ENCODE measurements around the gene OVOL1.

The OVOL1 gene

GRCh38 chr11:65780770-65781151 lies 6.1 kb upstream of the OVOL1 start, which contains the start of gene AP5B1:
AP5B1 (minus strand) TSS chr11:65780976; CDS start chr11:65780591, 385 bp downstream.
- CTCF ChIA-PET, result interaction anchor here (0.8 to 9.6 kb wide), 15 partner anchors 10 to 109 kb away, joined by 3 to 128 read pairs (median 11); partner anchors contain the start of gene CCDC85B
- Mint-ChIP-seq H3K27ac (peak within 1 kb of the TSS; percentile 85), H3K36me3 (peaks cover 14% of the 10 kb centered on the region), H3K27me3 (peaks cover 43% of the 10 kb centered on the region), H3K4me1 (peaks cover 28% of the 10 kb centered on the region), H3K4me3 (peak within 1 kb of the TSS; percentile 89), H3K9me3 (no peaks in the 10 kb centered on the region)
- peak; percentile 79 for DNase-seq

GRCh38 chr11:65781152-65781961 lies 5.5 kb upstream of the OVOL1 start:
- CTCF ChIA-PET, result interaction anchor here (1.2 to 9.6 kb wide), 9 partner anchors 10 to 109 kb away, joined by 3 to 128 read pairs (median 11); partner anchors contain the start of gene CCDC85B
- Mint-ChIP-seq H3K9me3 (no peaks in the 10 kb centered on the region), H3K4me1 (peaks cover 32% of the 10 kb centered on the region), H3K4me3 (peak overlapping the region; percentile 41), H3K36me3 (peaks cover 14% of the 10 kb centered on the region), H3K27ac (no peak overlapping the region), H3K27me3 (peaks cover 49% of the 10 kb centered on the region)
- no peak for DNase-seq

DNA sequence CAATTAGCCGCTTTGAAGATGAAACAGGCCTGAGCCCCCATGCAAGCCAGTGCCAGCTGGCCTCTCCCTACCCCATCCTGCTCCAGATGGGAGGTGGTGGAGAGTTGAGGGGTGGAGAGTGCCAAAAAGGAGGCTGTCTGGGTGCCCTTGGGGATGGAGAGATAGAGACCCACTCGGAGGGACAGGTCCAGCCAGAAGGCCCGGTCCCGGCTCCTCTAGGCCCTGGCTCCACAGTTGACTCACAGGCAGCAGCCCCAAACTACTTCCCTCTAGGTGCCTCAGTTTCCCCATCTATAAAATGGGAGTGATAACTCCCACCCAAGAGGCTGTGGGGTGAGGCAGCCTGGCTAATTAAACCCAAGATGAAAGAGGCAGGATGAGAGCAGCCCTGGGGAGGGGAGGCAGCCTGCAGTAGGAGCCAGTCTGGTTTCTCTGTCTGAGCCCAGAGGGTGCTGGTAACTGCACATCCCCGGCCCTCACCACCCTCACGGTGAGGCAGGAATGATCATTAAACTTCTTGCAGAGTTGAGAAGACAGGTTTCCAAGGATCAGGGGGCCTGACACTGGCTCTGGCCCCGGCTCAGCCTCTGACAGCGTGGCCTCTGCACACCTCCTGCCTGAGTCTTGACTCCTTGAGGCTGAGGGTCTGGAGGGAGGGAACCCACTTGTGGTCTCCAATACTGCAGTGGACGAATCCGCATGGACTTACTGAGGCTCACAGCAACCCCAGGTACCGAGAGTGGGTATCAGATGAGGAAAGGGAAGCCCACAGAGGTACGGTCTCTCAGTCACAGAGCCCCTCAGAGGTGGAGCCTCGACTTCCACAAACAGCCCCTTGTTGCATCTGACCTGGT lies 4.7 kb upstream of the OVOL1 start:
- Mint-ChIP-seq H3K27me3 (peaks cover 57% of the 10 kb centered on the region), H3K36me3 (peaks cover 9% of the 10 kb centered on the region), H3K9me3 (no peaks in the 10 kb centered on the region), H3K27ac (peak overlapping the region; percentile 42), H3K4me3 (no peak overlapping the region), H3K4me1 (peaks cover 35% of the 10 kb centered on the region)
- DNase-seq, result no peak
- CTCF ChIA-PET, result interaction anchor here (1.4 to 9.6 kb wide), 6 partner anchors 9 to 71 kb away, joined by 4 to 128 read pairs (median 22); partner anchors contain the start of gene KAT5

- Mint-ChIP-seq H3K27ac (no peak overlapping the region), H3K4me3 (no peak overlapping the region), H3K36me3 (peaks cover 9% of the 10 kb centered on the region)
These were observed 4.0 kb upstream of the OVOL1 start for GRCh38 chr11:65782816-65783228.

GRCh38 chr11:65785319-65786007 lies 1.4 kb upstream of the OVOL1 start:
- peaks cover 44% of the 10 kb centered on the region for H3K4me1 Mint-ChIP-seq
- H3K27me3 Mint-ChIP-seq, result peaks cover 90% of the 10 kb centered on the region
- no peaks in the 10 kb centered on the region for H3K9me3 Mint-ChIP-seq
- CTCF ChIA-PET, result interaction anchor here (1.1 to 3.1 kb wide), 2 partner anchors 10 to 32 kb away, joined by 6 to 15 read pairs; no protein-coding TSS in a partner anchor
- no peak overlapping the region for H3K27ac Mint-ChIP-seq
- peak overlapping the region; percentile 27 for H3K4me3 Mint-ChIP-seq
- peak; percentile 39 for DNase-seq
- peaks cover 2% of the 10 kb centered on the region for H3K36me3 Mint-ChIP-seq

More at GRCh38 chr11:65782816-65783228, 4.0 kb upstream of the OVOL1 start:
- DNase-seq, result no peak
- Mint-ChIP-seq H3K9me3 (no peaks in the 10 kb centered on the region), H3K27me3 (peaks cover 63% of the 10 kb centered on the region), H3K4me1 (peaks cover 37% of the 10 kb centered on the region)
- CTCF ChIA-PET, result interaction anchor here (1.0 to 3.1 kb wide), 4 partner anchors 12 to 71 kb away, joined by 3 to 15 read pairs (median 4); partner anchors contain the start of gene KAT5

DNA sequence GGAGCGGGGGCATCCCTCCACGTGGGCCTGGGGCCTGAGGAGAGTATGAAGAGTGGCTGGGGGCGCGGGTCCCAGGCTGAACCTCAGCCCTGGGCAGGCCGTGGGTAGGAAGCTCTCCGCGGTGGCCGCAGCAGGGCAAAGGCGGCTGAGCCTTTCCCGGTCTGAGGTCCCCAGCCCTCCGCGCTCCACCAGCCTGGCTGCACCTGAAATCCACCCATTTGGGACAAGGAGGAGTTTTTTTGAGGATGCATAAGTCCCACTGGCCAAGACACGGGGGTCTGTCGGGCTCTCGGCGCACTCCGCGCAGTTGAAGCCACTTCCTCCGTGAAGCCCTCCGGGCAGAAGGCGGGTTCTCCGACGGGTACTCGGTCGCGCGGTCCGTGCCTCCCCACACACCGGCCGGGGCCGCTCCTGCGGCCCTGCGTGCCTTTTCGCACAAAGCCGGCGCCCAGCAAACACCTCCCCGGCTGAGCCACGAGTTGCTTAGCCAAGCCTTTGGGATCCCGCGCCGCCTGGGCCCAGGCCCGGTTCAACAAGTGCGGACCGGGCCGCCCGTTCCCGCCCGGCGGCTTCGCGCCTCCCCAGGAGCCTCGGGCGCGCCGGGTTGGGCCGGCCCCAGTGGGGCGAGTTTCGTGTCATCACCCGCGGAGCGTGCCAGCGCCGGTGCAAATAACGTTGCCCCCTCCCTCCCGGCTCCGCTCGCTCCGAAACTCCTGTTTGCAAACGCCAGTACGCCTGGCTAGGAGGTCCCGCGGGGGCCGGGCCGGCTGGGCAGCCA lies 666 bp upstream of the OVOL1 start:
- H3K4me3 Mint-ChIP-seq, result peak overlapping the region; percentile 27
- no peaks in the 10 kb centered on the region for H3K9me3 Mint-ChIP-seq
- H3K36me3 Mint-ChIP-seq, result peaks cover 2% of the 10 kb centered on the region
- H3K27ac Mint-ChIP-seq, result no peak overlapping the region
- DNase-seq, result no peak
- H3K4me1 Mint-ChIP-seq, result peaks cover 51% of the 10 kb centered on the region
- CTCF ChIA-PET, result no interaction called here
- H3K27me3 Mint-ChIP-seq, result peaks cover 97% of the 10 kb centered on the region

- Mint-ChIP-seq H3K27ac (no peak overlapping the region), H3K27me3 (peaks cover 100% of the 10 kb centered on the region), H3K36me3 (peaks cover 2% of the 10 kb centered on the region), H3K4me1 (peaks cover 64% of the 10 kb centered on the region), H3K4me3 (peak overlapping the region; percentile 49), H3K9me3 (no peaks in the 10 kb centered on the region)
- CTCF ChIA-PET, result interaction anchor here (0.7 to 6.2 kb wide), 3 partner anchors 7 to 31 kb away, joined by 3 to 63 read pairs (median 3); partner anchors contain the start of gene AP5B1
- DNase-seq, result peak; percentile 31
These were observed 1.1 kb downstream of the OVOL1 start for GRCh38 chr11:65787649-65788622.

- no peaks in the 10 kb centered on the region for H3K9me3 Mint-ChIP-seq
- H3K36me3 Mint-ChIP-seq, result peaks cover 2% of the 10 kb centered on the region
- H3K4me3 Mint-ChIP-seq, result no peak overlapping the region
- no peak for DNase-seq
- no peak overlapping the region for H3K27ac Mint-ChIP-seq
- H3K4me1 Mint-ChIP-seq, result peaks cover 59% of the 10 kb centered on the region
- H3K27me3 Mint-ChIP-seq, result peaks cover 100% of the 10 kb centered on the region
- CTCF ChIA-PET, result interaction anchor here (0.7 to 6.2 kb wide), 4 partner anchors 8 to 30 kb away, joined by 3 to 63 read pairs (median 3); partner anchors contain the start of gene AP5B1
These were observed 2.0 kb downstream of the OVOL1 start for GRCh38 chr11:65788821-65789220.

DNA sequence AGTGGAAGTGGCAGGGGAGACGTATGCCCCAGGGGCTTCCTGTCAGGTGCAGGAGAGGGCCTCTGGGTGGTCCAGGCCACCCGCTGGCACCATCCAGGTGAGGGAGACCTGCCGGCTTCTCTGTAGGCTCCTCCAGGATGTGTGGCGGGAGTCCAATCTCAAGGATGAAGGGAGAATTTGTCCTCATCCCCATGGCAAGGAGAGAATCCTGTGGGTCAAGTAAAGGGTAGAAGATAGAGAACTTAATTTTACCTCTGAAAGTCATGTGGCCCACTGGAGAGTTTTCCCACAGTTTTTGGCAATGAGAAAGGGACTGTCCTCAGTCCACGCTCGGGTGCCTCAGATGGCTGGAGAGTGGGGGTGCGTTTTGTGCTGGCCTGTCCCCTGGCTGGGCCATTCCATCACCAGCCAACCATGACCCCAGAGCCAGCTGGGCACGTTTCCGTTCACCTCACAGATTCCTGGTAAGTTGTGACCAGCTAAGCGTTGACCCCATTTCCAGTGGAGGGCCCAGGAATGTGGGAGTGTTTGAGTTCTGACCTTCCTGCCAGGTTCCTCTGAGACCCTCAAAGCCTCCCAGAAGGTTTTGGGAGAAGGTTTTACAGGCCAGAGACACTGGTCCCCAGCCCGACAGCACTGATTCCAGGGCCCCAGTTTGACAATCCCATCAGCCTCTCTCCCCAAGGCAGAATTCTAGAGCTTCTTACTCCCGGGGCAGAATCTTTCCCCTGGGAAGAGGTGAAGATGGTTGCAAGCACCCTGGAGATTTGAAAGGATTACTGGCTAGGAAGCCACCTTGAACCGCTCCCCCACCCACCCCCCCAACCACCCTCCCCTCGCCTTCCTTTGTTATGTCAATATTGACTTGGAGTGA lies 2.6 kb downstream of the OVOL1 start:
- no peak overlapping the region for H3K27ac Mint-ChIP-seq
- peaks cover 56% of the 10 kb centered on the region for H3K4me1 Mint-ChIP-seq
- H3K27me3 Mint-ChIP-seq, result peaks cover 100% of the 10 kb centered on the region
- CTCF ChIA-PET, result interaction anchor here (0.7 to 6.2 kb wide), 4 partner anchors 9 to 30 kb away, joined by 3 to 63 read pairs (median 3); partner anchors contain the start of gene AP5B1
- no peak for DNase-seq
- no peak overlapping the region for H3K4me3 Mint-ChIP-seq
- H3K9me3 Mint-ChIP-seq, result no peaks in the 10 kb centered on the region
- peaks cover 2% of the 10 kb centered on the region for H3K36me3 Mint-ChIP-seq

DNA sequence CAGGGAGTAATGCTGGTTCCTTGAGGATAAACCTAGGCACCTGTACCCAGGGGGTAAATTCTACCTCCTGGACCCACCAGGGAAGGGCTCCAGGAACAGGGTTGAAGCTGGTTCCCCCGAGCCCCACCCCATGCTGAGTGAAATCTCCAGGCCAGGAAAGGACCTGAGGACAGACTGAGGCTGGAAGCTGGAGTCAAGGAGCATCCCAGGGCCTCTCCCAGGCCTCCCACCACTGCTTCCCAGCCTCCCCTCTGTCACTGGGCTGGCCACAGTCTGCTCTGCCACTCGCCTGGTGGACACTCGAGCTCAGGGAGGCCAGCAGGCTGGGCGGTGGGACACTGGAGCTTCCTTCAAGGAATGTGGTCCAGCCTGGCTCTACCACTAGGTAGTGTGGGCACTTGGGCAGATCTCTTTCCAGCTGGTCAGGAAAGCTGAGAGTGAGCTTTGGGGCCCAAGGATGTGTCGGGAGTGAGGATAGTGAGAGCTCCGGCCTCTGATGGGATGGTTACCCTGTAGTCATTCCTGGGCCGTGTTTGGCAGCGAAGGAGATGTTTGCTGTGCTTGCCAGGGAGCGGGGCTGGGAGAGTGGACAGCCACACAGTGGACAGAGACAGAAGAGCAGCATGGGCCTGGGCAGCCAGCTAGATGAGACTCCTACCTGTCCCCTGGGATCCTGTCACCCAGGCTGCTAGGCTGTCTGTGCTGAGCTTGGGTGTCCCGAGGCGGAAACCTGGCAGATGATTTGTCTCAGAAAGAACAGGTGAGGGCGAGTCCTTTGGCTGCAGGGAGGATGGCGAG lies 3.4 kb downstream of the OVOL1 start:
- Mint-ChIP-seq H3K36me3 (peaks cover 2% of the 10 kb centered on the region), H3K4me3 (no peak overlapping the region), H3K27ac (no peak overlapping the region), H3K27me3 (peaks cover 100% of the 10 kb centered on the region), H3K4me1 (peaks cover 51% of the 10 kb centered on the region), H3K9me3 (no peaks in the 10 kb centered on the region)
- DNase-seq, result no peak
- CTCF ChIA-PET, result interaction anchor here (6.2 kb wide), 1 partner anchor 10 kb away, joined by 63 read pairs; the partner anchor contains the start of gene AP5B1
